OCI-LY1 (cell line): ENCODE results near the gene PDCL3.

Source experiments
- H2AFZ ChIP-seq: fragments of 200-600 bp; sonication (generic), shearing (Covaris generic); 2 replicates; pipeline ENCODE4 v1.6.0; 2014; ENCODE audit warnings: antibody characterized with exemption, mild to moderate bottlenecking, low read length
- H3F3A ChIP-seq: fragments of 200-600 bp; sonication (generic), shearing (Covaris generic); 2 replicates; pipeline ENCODE4 v1.6.0; 2014; ENCODE audit warnings: mild to moderate bottlenecking, antibody characterized with exemption, low read length, moderate library complexity; ENCODE audit not compliant: insufficient read depth
- H3K27ac ChIP-seq: fragments of 200-600 bp; sonication (generic); 2 replicates; pipeline ENCODE4 v1.5.1; 2014; ENCODE audit warnings: low read length, mixed run types, mild to moderate bottlenecking, low read depth; ENCODE audit not compliant: poor library complexity, severe bottlenecking
- H3K27me3 ChIP-seq: fragments of 200-600 bp; sonication (generic); 2 replicates; pipeline ENCODE4 v1.6.0; 2014; ENCODE audit warnings: antibody characterized with exemption, mild to moderate bottlenecking, low read length, moderate library complexity; ENCODE audit not compliant: insufficient read depth
- H3K36me3 ChIP-seq: fragments of 200-600 bp; sonication (generic); 2 replicates; pipeline ENCODE4 v1.6.1; 2014; ENCODE audit warnings: mild to moderate bottlenecking, antibody characterized with exemption, low read length, moderate library complexity, mixed read lengths; ENCODE audit not compliant: insufficient read depth
- H3K4me1 ChIP-seq: fragments of 200-600 bp; sonication (generic); 2 replicates; pipeline ENCODE4 v1.5.1; 2014; ENCODE audit warnings: mild to moderate bottlenecking, low read length, moderate library complexity; ENCODE audit not compliant: insufficient read depth, severe bottlenecking
- H3K4me2 ChIP-seq: fragments of 200-600 bp; sonication (generic), shearing (Covaris generic); 2 replicates; pipeline ENCODE4 v1.6.1; 2014; ENCODE audit warnings: low read length
- H3K4me3 ChIP-seq: fragments of 200-600 bp; sonication (generic); 2 replicates; pipeline ENCODE4 v1.5.1; 2014; ENCODE audit warnings: low read length, low read depth, mild to moderate bottlenecking, mixed read lengths; ENCODE audit not compliant: poor library complexity, severe bottlenecking
- H3K79me2 ChIP-seq: fragments of 200-600 bp; shearing (Covaris generic); 2 replicates; pipeline ENCODE4 v1.6.1; 2016; ENCODE audit warnings: mixed run types, low read length, mixed read lengths; ENCODE audit not compliant: insufficient read depth
- H3K9ac ChIP-seq: fragments of 200-600 bp; sonication (generic), shearing (Covaris generic); 2 replicates; pipeline ENCODE4 v1.6.1; 2014; ENCODE audit warnings: mild to moderate bottlenecking, low read length, mixed read lengths
- H3K9me2 ChIP-seq: fragments of 200-600 bp; sonication (generic), shearing (Covaris generic); 2 replicates; pipeline ENCODE4 v1.6.1; 2014; ENCODE audit warnings: low read depth, mild to moderate bottlenecking, low read length, mixed read lengths
- H3K9me3 ChIP-seq: fragments of 200-600 bp; shearing (Covaris generic); 2 replicates; pipeline ENCODE4 v1.6.1; 2014; ENCODE audit warnings: low read length, mixed read lengths
- H4K20me1 ChIP-seq: fragments of 200-600 bp; sonication (generic), shearing (Covaris generic); 2 replicates; pipeline ENCODE4 v1.6.0; 2016; ENCODE audit warnings: mild to moderate bottlenecking, low read length; ENCODE audit not compliant: insufficient read depth
- EZH2 ChIP-seq: fragments of 200-600 bp; sonication (generic), shearing (Covaris generic); IDR thresholded peaks from 2 replicates; pipeline ENCODE4 v1.8.0; 2017; ENCODE audit warnings: borderline replicate concordance, mixed run types, mild to moderate bottlenecking, antibody characterized with exemption, low read length, moderate library complexity, mixed read lengths
- TF ChIP-seq, protein P1 (sequence below): fragments of 200-600 bp; sonication (generic), shearing (Covaris generic); IDR thresholded peaks from 2 replicates; pipeline ENCODE4 v1.5.1; 2017; ENCODE audit warnings: mild to moderate bottlenecking, antibody characterized with exemption, low read length, moderate library complexity, mixed read lengths

Gene PDCL3

DNA sequence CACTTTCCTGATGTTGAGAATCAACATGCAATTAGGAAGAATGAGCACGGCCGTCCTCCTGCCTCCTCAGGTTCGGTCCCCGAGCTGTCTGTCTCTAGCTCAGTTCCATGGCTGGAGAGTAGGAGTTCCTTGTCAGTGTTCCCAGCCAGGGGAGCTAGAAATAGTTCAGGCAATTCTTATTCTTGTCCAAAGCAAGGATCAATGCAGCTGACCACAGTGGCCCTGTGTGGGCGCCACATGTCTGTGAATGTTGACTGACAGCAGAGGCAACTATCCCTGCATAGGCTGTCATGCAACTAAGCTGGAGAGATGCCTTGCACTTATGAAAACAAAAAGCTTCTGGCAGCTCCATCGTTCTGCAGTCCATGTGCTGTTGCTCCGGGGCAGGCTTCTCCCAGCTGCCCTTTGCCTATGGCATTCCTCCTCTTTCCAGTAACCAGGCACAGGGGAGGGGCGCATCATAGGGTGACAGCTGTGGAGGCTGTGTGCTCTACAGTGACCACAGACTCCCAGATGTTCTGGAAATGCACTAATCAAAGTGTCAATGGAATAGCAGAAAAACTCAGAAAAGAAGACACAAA is 58.7 kb downstream of the PDCL3 start:
- Histone ChIP-seq H3K79me2 (no peaks in the 10 kb centered on the region), H3K9me2 (no peaks in the 10 kb centered on the region), H3K4me3 (no peak overlapping the region), H3K9ac (no peak overlapping the region), H3K4me2 (no peak overlapping the region), H3F3A (no peaks in the 10 kb centered on the region), H4K20me1 (no peaks in the 10 kb centered on the region), H3K27ac (no peak overlapping the region), H3K27me3 (peaks cover 13% of the 10 kb centered on the region; the same call in 1 of the 2 replicates), H2AFZ (no peak overlapping the region), H3K9me3 (no peaks in the 10 kb centered on the region), H3K4me1 (no peaks in the 10 kb centered on the region), H3K36me3 (no peaks in the 10 kb centered on the region)
- TF ChIP-seq, protein P1, sequence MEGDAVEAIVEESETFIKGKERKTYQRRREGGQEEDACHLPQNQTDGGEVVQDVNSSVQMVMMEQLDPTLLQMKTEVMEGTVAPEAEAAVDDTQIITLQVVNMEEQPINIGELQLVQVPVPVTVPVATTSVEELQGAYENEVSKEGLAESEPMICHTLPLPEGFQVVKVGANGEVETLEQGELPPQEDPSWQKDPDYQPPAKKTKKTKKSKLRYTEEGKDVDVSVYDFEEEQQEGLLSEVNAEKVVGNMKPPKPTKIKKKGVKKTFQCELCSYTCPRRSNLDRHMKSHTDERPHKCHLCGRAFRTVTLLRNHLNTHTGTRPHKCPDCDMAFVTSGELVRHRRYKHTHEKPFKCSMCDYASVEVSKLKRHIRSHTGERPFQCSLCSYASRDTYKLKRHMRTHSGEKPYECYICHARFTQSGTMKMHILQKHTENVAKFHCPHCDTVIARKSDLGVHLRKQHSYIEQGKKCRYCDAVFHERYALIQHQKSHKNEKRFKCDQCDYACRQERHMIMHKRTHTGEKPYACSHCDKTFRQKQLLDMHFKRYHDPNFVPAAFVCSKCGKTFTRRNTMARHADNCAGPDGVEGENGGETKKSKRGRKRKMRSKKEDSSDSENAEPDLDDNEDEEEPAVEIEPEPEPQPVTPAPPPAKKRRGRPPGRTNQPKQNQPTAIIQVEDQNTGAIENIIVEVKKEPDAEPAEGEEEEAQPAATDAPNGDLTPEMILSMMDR = no peak
- TF ChIP-seq EZH2 = no peak

DNA sequence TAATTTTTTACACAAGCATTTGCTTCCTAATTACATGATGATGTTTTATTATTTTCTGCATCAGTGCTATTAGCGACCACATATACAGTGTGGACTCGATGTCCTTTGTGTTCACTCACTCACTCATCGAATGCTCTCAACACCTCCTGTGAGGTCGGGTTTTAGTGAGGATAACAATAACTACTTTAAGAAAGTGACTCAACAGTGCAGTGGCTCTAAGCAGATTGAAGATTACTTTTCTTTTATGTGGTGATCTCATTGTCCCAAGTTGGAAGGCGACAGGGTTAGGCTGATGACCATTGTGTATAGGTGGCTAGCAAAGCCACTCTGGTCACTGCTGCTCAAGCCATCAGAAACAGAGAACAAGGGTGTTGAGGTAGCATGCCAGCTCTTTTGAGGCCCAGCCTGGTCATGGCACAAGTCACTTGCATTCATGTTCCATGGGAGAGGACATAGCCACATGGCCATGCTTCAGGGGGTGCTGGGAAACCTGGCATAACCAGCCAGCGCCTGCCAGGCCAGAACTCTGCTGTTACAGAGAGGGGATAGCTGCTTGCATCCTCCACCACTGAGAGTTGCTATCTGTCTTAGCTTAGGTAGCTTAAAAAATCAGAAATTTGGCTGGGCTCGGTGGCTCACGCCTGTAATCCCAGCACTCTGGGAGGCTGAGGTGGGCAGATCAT is 60.4 kb downstream of the PDCL3 start:
- no peaks in the 10 kb centered on the region for H3F3A ChIP-seq
- H3K9me2 ChIP-seq = no peaks in the 10 kb centered on the region
- H4K20me1 ChIP-seq = no peaks in the 10 kb centered on the region
- no peak overlapping the region for H2AFZ ChIP-seq
- no peak overlapping the region for H3K4me2 ChIP-seq
- H3K79me2 ChIP-seq = no peaks in the 10 kb centered on the region
- H3K4me3 ChIP-seq = no peak overlapping the region
- no peak for TF ChIP-seq EZH2
- TF ChIP-seq, protein P1 = no peak
- H3K9ac ChIP-seq = no peak overlapping the region
- H3K9me3 ChIP-seq = no peaks in the 10 kb centered on the region
- H3K27me3 ChIP-seq = peaks cover 13% of the 10 kb centered on the region; the same call in 1 of the 2 replicates
- H3K36me3 ChIP-seq = no peaks in the 10 kb centered on the region
- H3K4me1 ChIP-seq = no peaks in the 10 kb centered on the region
- no peak overlapping the region for H3K27ac ChIP-seq

DNA sequence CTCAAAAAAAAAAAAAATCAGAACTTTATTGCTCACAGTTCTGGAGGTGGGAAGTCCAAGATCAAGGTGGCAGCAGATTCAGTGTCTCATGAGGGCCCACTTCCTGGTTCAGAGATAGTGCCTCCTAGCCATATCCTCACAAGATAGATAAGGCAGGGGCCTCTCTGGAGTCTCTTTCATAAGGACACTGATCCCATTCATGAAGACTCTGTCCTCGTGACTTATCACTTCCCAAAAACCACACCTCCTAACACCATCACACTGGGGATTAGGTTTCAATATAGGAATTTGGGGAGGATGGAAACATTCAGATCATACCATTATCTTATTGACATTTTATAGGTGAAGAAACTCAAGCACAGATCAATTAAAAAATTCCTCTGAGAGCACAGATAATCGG is 61.1 kb downstream of the PDCL3 start:
- H3K27me3 ChIP-seq = peaks cover 13% of the 10 kb centered on the region; the same call in 1 of the 2 replicates

More for the DNA sequence above, 61.1 kb downstream of the PDCL3 start:
- Histone ChIP-seq H3F3A (no peaks in the 10 kb centered on the region), H3K4me1 (no peaks in the 10 kb centered on the region), H3K9me2 (no peaks in the 10 kb centered on the region), H2AFZ (no peak overlapping the region), H3K36me3 (no peaks in the 10 kb centered on the region), H4K20me1 (no peaks in the 10 kb centered on the region), H3K27ac (no peak overlapping the region), H3K79me2 (no peaks in the 10 kb centered on the region), H3K4me3 (no peak overlapping the region), H3K9ac (no peak overlapping the region), H3K9me3 (no peaks in the 10 kb centered on the region), H3K4me2 (no peak overlapping the region)
- TF ChIP-seq, protein P1 = no peak
- no peak for TF ChIP-seq EZH2
